Stimulated activated CD8-positive, alpha-beta memory T cell treated with anti-CD3 and anti-CD28 coated beads, Interleukin-12 subunit alpha, Interleukin-12 subunit beta, amount 100 ng/mL, for 4 hours (primary cell): Measurements from ENCODE around the gene NOP58.
"Not testable (repeated sequence)": the region's sequence is repeated elsewhere in the genome, so short reads cannot be mapped to it uniquely, and the experiment has no call there.

Source experiments
- DNase-seq: peaks from one replicate; pipeline ENCODE4 v3.0.0-alpha.2; 2020; ENCODE audit warnings: low read depth

NOP58 gene

GRCh38 chr2:202265467-202266277, at the start of gene NOP58:
TSS of gene NOP58 (plus strand) at chr2:202265763. CDS start at chr2:202265942, 179 bp downstream.
- DNase-seq: peak; percentile 77

- no peak for DNase-seq
These were observed 43.7 kb upstream of the NOP58 start for GRCh38 chr2:202221873-202222272.

GRCh38 chr2:202237787-202238233, 27.8 kb upstream of the NOP58 start:
- DNase-seq: no peak

- DNase-seq: peak; percentile 84
These were observed 27.0 kb upstream of the NOP58 start, which contains the start of gene SUMO1 for GRCh38 chr2:202238234-202239197. TSS of gene SUMO1 (minus strand) at chr2:202238597. CDS start at chr2:202238451, 146 bp downstream.

- not testable (repeated sequence) for DNase-seq
These were observed 17.9 kb upstream of the NOP58 start for GRCh38 chr2:202247710-202248109.

- DNase-seq: no peak
These were observed 15.9 kb upstream of the NOP58 start for GRCh38 chr2:202249521-202250253.

GRCh38 chr2:202251494-202251893, 14.1 kb upstream of the NOP58 start:
- no peak for DNase-seq

- no peak for DNase-seq
These were observed 4.0 kb upstream of the NOP58 start for GRCh38 chr2:202261531-202261930.

GRCh38 chr2:202267495-202267894, 1.9 kb downstream of the NOP58 start:
- DNase-seq: no peak

- DNase-seq: no peak
These were observed 4.0 kb downstream of the NOP58 start for GRCh38 chr2:202269585-202269984.

- DNase-seq: no peak
These were observed 4.9 kb downstream of the NOP58 start for GRCh38 chr2:202270487-202270886.

GRCh38 chr2:202276078-202276720, 10.6 kb downstream of the NOP58 start:
- not testable (repeated sequence) for DNase-seq

- no peak for DNase-seq
These were observed 12.6 kb downstream of the NOP58 start for GRCh38 chr2:202278036-202278760.

- DNase-seq: no peak
These were observed 13.4 kb downstream of the NOP58 start for GRCh38 chr2:202278944-202279343.

GRCh38 chr2:202286595-202286994, 21.0 kb downstream of the NOP58 start:
- no peak for DNase-seq

- no peak for DNase-seq
These were observed 24.0 kb downstream of the NOP58 start for GRCh38 chr2:202289394-202290204.

- DNase-seq: no peak
These were observed 24.8 kb downstream of the NOP58 start for GRCh38 chr2:202290316-202290715.

- DNase-seq: no peak
These were observed 25.4 kb downstream of the NOP58 start for GRCh38 chr2:202290970-202291369.

- DNase-seq: no peak
These were observed 34.1 kb downstream of the NOP58 start for GRCh38 chr2:202299712-202300111.

GRCh38 chr2:202306034-202306433, 40.5 kb downstream of the NOP58 start:
- no peak for DNase-seq
